K562 (cell line): ENCODE results near the gene PRR7. TPM values are rescaled to one million over a fixed set of nuclear protein-coding genes. Genes with fewer than 3 reads are reported as not detected.

Source experiments
- CAMTA2 ChIP-seq: fragments of 250-450 bp; sonication (Bioruptor Pico); conservative IDR thresholded peaks from 2 replicates; pipeline ENCODE4 v1.5.1; 2022
- CTBP1 ChIP-seq: fragments of 450-650 bp; IDR thresholded peaks from 2 replicates; pipeline ENCODE4 v1.6.1; 2016; ENCODE audit warnings: borderline replicate concordance
- ELF2 ChIP-seq: fragments of 250-450 bp; sonication (Bioruptor Pico); IDR thresholded peaks from 2 replicates; pipeline ENCODE4 v1.5.0; 2021; ENCODE audit warnings: mild to moderate bottlenecking
- GATA2 ChIP-seq: sonication (generic); formaldehyde crosslinking; IDR thresholded peaks from 2 replicates; pipeline ENCODE4 v1.4.0; 2020; ENCODE audit warnings: mild to moderate bottlenecking, missing genetic modification reagents
- KLF10 ChIP-seq: fragments of 250-450 bp; sonication (Bioruptor Pico); IDR thresholded peaks from 2 replicates; pipeline ENCODE4 v1.6.1; 2021; ENCODE audit warnings: matching md5 sums
- PHB ChIP-seq: fragments of 250-450 bp; sonication (Bioruptor Pico); IDR thresholded peaks from 2 replicates; pipeline ENCODE4 v1.5.0; 2021
- SETDB1 ChIP-seq: IDR thresholded peaks from one replicate; pipeline ENCODE4 v1.6.1; 2012; ENCODE audit warnings: low read length, control low read depth, inconsistent platforms
- STAT5B ChIP-seq: fragments of 250-450 bp; sonication (Bioruptor Pico); IDR thresholded peaks from 2 replicates; pipeline ENCODE4 v1.8.0; 2021; ENCODE audit warnings: mild to moderate bottlenecking, inconsistent platforms
- TBP ChIP-seq: optimal IDR thresholded peaks from 2 replicates; pipeline ENCODE3; 2011; ENCODE audit warnings: low read depth, low read length, improper control_type of control experiment
- ZFPM2 ChIP-seq: fragments of 250-450 bp; sonication (Bioruptor Pico); IDR thresholded peaks from 2 replicates; pipeline ENCODE4 v1.5.1; 2022; ENCODE audit warnings: mild to moderate bottlenecking
- ZNF124 ChIP-seq: sonication (generic); formaldehyde crosslinking; IDR thresholded peaks from 2 replicates; pipeline ENCODE4 v1.8.1; 2022; ENCODE audit warnings: missing genetic modification reagents
- ZNF224 ChIP-seq: sonication (generic); formaldehyde crosslinking; IDR thresholded peaks from 2 replicates; pipeline ENCODE4 v1.8.0; 2022; ENCODE audit warnings: mild to moderate bottlenecking, missing genetic modification reagents
- polyA plus RNA-seq, 8 experiments: library from polyadenylated mRNA; depleted of rRNA in 4 of 8; stranded (reverse) in 5 of 8; unstranded in 3 of 8; fragments of >200 nt; fragmentation: Nextera tagmentation in 2 of 8; fragmentation: Illumina TruSeq in 1 of 8; extraction: Ambion mirVana in 2 of 8; extraction: Trizol in 1 of 8; gene quantifications; 2 replicates each; pipeline versions ENCODE4 v1.2.1 to v1.2.3, GENCODE V29; 2011 to 2014; ENCODE audit warnings: inconsistent platforms in 1 of 8, missing spikeins in 1 of 8
- total RNA-seq, 7 experiments: library from RNA; depleted of rRNA in 6 of 7; stranded (reverse); fragments of >200 nt in 6 of 7; fragmentation: Illumina TruSeq in 2 of 7; extraction: Trizol in 2 of 7; gene quantifications; 2 replicates each; pipeline versions ENCODE4 v1.2.1 to v1.2.3, GENCODE V29; 2011 to 2021; ENCODE audit warnings: low replicate concordance in 1 of 7
- TF ChIP-seq, protein P1 (sequence below), 2 experiments: fragments of 450-650 bp; IDR thresholded peaks; 2 replicates each; pipeline ENCODE4 v1.6.1; 2016; ENCODE audit warnings: mild to moderate bottlenecking in 2 of 2, borderline replicate concordance in 1 of 2, low read depth in 1 of 2, moderate library complexity in 1 of 2
- TF ChIP-seq, protein P2 (sequence below): fragments of 200-800 bp; sonication (Bioruptor generic); IDR thresholded peaks from 2 replicates; pipeline ENCODE4 v1.6.1; 2017; ENCODE audit warnings: missing genetic modification characterization, missing compliant biosample characterization
- TF ChIP-seq, protein P3 (sequence below): fragments of 450-650 bp; IDR thresholded peaks from 2 replicates; pipeline ENCODE4 v1.6.1; 2018; ENCODE audit not compliant: partially characterized antibody

Gene PRR7
- total and polyA plus RNA-seq, 9 of the 15 experiments (the other 6 are each of a cell fraction or from before 2014, with no cell fraction given): 0.80 to 11.3 (median 10.4) TPM; not detected in 4

DNA sequence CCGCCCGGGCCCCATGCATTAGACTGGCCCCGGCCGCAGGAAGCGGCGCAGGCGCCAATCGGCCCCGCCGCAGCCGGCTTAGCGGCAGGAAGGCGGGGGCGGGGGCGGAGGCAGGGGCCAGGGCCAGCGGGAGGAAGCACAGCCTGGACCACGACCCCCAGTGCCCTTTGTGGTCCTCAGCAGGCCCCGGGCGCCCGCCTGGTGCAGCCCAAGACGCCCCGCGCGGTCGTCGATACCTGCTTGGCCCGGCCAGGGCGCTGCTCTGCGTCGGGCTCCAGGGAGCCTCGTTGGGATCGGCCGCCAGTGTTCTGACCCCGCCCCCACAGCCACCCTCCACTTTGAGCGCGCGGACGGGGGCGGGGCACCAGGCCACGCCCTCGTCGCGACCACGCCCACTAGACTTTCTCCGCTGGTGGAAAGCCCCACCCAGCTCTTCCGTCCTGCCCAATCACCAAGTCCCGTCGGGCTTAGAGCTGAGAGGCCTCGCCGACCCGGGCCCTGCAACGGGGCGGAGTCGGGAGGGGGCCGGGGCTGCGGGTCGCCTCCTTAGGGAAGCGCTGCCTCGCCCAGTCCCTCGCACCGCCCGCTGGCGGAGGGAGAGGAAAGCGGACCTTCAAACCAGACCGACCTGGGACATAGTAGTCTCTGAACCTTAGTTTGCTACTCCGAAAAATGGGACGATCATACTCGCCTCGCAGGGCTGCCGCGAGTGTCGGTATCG, 50.8 kb downstream of the PRR7 start, which contains the start of gene PDLIM7 (continued):
- TF ChIP-seq, protein P1, sequence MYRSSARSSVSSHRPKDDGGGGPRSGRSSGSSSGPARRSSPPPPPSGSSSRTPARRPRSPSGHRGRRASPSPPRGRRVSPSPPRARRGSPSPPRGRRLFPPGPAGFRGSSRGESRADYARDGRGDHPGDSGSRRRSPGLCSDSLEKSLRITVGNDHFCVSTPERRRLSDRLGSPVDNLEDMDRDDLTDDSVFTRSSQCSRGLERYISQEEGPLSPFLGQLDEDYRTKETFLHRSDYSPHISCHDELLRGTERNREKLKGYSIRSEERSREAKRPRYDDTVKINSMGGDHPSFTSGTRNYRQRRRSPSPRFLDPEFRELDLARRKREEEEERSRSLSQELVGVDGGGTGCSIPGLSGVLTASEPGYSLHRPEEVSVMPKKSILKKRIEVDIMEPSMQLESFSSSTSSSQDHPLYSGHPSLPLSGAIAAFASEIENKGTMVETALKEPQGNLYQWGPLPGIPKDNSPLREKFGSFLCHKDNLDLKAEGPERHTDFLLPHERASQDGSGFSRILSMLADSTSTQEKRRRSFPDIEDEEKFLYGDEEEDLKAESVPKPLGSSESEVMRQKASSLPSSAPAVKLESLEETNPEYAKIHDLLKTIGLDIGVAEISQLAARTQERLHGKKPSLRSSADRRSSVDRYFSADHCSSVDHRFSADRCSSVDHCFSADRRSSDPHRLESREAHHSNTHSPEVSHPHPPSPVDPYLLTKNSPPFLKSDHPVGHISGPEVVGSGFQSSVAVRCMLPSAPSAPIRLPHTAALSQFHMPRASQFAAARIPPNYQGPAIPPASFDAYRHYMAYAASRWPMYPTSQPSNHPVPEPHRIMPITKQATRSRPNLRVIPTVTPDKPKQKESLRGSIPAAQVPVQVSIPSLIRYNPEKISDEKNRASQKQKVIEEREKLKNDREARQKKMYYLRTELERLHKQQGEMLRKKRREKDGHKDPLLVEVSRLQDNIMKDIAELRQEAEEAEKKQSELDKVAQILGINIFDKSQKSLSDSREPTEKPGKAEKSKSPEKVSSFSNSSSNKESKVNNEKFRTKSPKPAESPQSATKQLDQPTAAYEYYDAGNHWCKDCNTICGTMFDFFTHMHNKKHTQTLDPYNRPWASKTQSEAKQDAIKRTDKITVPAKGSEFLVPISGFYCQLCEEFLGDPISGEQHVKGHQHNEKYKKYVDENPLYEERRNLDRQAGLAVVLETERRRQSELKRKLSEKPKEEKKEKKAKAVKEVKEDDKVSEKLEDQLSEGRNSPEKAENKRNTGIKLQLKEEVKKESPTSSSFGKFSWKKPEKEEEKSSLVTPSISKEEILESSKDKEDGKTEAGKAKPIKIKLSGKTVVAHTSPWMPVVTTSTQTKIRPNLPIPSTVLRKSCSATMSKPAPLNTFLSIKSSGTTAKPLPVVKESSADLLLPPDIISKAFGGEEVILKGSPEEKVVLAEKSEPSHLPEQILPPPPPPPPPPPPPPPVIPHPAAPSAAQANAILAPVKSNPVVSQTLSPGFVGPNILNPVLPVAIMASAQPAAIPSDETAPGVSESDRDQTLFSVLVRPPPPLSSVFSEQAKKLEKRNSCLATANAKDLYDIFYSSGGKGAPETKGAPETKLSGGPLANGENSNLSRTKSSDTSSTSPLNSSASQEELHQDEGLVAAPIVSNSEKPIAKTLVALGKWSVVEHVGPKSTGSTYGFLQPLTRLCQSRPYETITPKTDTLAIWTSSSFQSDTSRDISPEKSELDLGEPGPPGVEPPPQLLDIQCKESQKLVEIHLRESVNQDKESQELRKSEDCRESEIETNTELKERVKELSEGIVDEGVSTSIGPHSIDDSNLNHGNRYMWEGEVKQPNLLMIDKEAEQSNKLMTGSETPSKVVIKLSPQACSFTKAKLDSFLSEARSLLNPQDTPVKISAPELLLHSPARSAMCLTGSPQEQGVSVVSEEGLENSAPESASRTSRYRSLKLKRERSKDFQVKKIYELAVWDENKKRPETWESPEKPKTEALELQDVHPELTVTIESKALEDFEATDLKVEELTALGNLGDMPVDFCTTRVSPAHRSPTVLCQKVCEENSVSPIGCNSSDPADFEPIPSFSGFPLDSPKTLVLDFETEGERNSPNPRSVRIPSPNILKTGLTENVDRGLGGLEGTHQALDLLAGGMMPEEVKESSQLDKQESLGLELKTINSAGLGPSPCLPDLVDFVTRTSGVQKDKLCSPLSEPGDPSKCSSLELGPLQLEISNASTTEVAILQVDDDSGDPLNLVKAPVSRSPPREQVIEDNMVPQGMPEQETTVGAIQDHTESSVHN (IDR thresholded peaks at IDR 0.05; ENCODE audit: borderline replicate concordance in 1 of 2, low read depth in 1 of 2): no peak
- no peak for TF ChIP-seq KLF10 (CRISPR knock-in tag)
- TF ChIP-seq TBP: peak; percentile 97
- TF ChIP-seq CAMTA2 (CRISPR knock-in tag): no peak
- TF ChIP-seq ZFPM2: 0 out of 2 replicates have a peak, but pooled peaks have one; percentile 82
- TF ChIP-seq, protein P2, sequence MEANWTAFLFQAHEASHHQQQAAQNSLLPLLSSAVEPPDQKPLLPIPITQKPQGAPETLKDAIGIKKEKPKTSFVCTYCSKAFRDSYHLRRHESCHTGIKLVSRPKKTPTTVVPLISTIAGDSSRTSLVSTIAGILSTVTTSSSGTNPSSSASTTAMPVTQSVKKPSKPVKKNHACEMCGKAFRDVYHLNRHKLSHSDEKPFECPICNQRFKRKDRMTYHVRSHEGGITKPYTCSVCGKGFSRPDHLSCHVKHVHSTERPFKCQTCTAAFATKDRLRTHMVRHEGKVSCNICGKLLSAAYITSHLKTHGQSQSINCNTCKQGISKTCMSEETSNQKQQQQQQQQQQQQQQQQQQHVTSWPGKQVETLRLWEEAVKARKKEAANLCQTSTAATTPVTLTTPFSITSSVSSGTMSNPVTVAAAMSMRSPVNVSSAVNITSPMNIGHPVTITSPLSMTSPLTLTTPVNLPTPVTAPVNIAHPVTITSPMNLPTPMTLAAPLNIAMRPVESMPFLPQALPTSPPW (CRISPR knock-in tag): peak; percentile 75
- no peak for TF ChIP-seq GATA2 (CRISPR knock-in tag)
- TF ChIP-seq STAT5B (CRISPR knock-in tag): no peak
- no peak for TF ChIP-seq ZNF124 (CRISPR knock-in tag)
- no peak for TF ChIP-seq ZNF224 (CRISPR knock-in tag)
- TF ChIP-seq PHB (CRISPR knock-in tag): 0 out of 2 replicates have a peak, but pooled peaks have one; percentile 67
- TF ChIP-seq ELF2 (CRISPR knock-in tag): no peak
- TF ChIP-seq CTBP1: peak; percentile 48
- TF ChIP-seq SETDB1: peak; percentile 24
- TF ChIP-seq, protein P3, sequence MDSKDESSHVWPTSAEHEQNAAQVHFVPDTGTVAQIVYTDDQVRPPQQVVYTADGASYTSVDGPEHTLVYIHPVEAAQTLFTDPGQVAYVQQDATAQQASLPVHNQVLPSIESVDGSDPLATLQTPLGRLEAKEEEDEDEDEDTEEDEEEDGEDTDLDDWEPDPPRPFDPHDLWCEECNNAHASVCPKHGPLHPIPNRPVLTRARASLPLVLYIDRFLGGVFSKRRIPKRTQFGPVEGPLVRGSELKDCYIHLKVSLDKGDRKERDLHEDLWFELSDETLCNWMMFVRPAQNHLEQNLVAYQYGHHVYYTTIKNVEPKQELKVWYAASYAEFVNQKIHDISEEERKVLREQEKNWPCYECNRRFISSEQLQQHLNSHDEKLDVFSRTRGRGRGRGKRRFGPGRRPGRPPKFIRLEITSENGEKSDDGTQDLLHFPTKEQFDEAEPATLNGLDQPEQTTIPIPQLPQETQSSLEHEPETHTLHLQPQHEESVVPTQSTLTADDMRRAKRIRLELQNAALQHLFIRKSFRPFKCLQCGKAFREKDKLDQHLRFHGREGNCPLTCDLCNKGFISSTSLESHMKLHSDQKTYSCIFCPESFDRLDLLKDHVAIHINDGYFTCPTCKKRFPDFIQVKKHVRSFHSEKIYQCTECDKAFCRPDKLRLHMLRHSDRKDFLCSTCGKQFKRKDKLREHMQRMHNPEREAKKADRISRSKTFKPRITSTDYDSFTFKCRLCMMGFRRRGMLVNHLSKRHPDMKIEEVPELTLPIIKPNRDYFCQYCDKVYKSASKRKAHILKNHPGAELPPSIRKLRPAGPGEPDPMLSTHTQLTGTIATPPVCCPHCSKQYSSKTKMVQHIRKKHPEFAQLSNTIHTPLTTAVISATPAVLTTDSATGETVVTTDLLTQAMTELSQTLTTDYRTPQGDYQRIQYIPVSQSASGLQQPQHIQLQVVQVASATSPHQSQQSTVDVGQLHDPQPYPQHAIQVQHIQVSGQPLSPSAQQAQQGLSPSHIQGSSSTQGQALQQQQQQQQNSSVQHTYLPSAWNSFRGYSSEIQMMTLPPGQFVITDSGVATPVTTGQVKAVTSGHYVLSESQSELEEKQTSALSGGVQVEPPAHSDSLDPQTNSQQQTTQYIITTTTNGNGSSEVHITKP: peak; percentile 80
